Liver (tissue), 3 donors: ENCODE results near the gene PCSK6.

Experiments
- CTCF ChIP-seq: fragments of 150-350 bp; IDR thresholded peaks from 2 replicates; pipeline ENCODE4 v1.5.1; 2017; ENCODE audit warnings: improper control_type of control experiment, low read depth, low read length; ENCODE audit not compliant: missing input control
- FOXA2 ChIP-seq: IDR thresholded peaks from 2 replicates; pipeline ENCODE4 v1.6.1; 2016; ENCODE audit warnings: antibody characterized with exemption
- JUND ChIP-seq, 2 donors: IDR thresholded peaks; 2 replicates each; pipeline ENCODE4 v1.6.1; 2016; ENCODE audit warnings: antibody characterized with exemption in 2 of 2
- MAX ChIP-seq: IDR thresholded peaks from 2 replicates; pipeline ENCODE4 v1.6.1; 2016; ENCODE audit warnings: antibody characterized with exemption
- NR2F2 ChIP-seq: IDR thresholded peaks from 2 replicates; pipeline ENCODE4 v1.6.1; 2016; ENCODE audit warnings: antibody characterized with exemption
- SP1 ChIP-seq: IDR thresholded peaks from 2 replicates; pipeline ENCODE4 v1.6.1; 2018; ENCODE audit warnings: antibody characterized with exemption, mild to moderate bottlenecking
- TAF1 ChIP-seq: conservative IDR thresholded peaks from 2 replicates; pipeline ENCODE4 v1.6.1; 2016; ENCODE audit warnings: antibody characterized with exemption, mild to moderate bottlenecking
- YY1 ChIP-seq: IDR thresholded peaks from 2 replicates; pipeline ENCODE4 v1.6.1; 2016; ENCODE audit warnings: antibody characterized with exemption, mild to moderate bottlenecking
- donor health status: healthy.
- donor health status: healthy.

GRCh38 chr15:101522091-101522490 lies 32.6 kb upstream of the PCSK6 start:
- TF ChIP-seq JUND (IDR thresholded peaks at IDR 0.05) (no peak), CTCF (no peak), YY1 (no peak), SP1 (no peak), MAX (no peak), TAF1 (no peak), NR2F2 (no peak), FOXA2 (no peak)
